Vagina (tissue), 2 donors: ENCODE data around the gene CTSD.

ENCODE experiments used
- POLR2A ChIP-seq, 2 donors: fragments of 450-650 bp; IDR thresholded peaks; one replicate each; pipeline ENCODE4 v1.6.1; 2017; ENCODE audit warnings: antibody characterized with exemption in 2 of 2, mild to moderate bottlenecking in 2 of 2, moderate library complexity in 2 of 2
- POLR2AphosphoS5 ChIP-seq, 2 donors: sonication (generic); formaldehyde crosslinking; IDR thresholded peaks; one replicate each; pipeline ENCODE4 v1.9.0; 2017; ENCODE audit warnings: antibody characterized with exemption in 2 of 2, mild to moderate bottlenecking in 2 of 2, low read depth in 1 of 2; ENCODE audit not compliant: insufficient read depth in 1 of 2
- TF ChIP-seq, protein P1 (sequence below), 3 experiments: fragments of 450-650 bp in 2 of 3; fragments of 200-600 bp in 1 of 3; sonication (generic) in 1 of 3; IDR thresholded peaks; one replicate each; pipeline ENCODE4 v1.5.1; 2017 to 2019; ENCODE audit warnings: antibody characterized with exemption in 3 of 3, mild to moderate bottlenecking in 2 of 3, moderate library complexity in 2 of 3

DNA sequence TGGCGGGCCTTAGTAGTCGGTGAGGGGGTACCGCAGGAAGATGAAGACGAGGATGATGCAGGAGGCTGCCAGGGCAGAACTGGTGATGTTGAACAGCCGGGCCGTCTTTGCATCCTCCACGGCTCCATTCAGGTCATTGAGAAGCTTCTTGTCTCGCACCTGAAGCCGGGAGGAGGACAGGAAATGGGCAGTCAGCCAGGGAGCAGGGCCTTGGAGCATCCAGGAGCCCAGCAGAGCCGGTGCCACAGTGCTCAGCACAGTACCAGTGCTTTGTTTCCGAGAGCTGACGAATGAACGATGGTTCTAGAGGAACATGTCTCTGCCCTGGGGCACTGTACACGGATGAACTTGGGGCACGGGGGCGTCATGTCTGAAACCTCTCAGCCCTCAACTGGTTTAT lies 28.5 kb downstream of the CTSD start:
- TF ChIP-seq, protein P1, sequence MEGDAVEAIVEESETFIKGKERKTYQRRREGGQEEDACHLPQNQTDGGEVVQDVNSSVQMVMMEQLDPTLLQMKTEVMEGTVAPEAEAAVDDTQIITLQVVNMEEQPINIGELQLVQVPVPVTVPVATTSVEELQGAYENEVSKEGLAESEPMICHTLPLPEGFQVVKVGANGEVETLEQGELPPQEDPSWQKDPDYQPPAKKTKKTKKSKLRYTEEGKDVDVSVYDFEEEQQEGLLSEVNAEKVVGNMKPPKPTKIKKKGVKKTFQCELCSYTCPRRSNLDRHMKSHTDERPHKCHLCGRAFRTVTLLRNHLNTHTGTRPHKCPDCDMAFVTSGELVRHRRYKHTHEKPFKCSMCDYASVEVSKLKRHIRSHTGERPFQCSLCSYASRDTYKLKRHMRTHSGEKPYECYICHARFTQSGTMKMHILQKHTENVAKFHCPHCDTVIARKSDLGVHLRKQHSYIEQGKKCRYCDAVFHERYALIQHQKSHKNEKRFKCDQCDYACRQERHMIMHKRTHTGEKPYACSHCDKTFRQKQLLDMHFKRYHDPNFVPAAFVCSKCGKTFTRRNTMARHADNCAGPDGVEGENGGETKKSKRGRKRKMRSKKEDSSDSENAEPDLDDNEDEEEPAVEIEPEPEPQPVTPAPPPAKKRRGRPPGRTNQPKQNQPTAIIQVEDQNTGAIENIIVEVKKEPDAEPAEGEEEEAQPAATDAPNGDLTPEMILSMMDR (IDR thresholded peaks at IDR 0.05), result no peak
- no peak for TF ChIP-seq POLR2A (IDR thresholded peaks at IDR 0.05)
- TF ChIP-seq POLR2AphosphoS5 (IDR thresholded peaks at IDR 0.05; ENCODE audit: insufficient read depth in 1 of 2, low read depth in 1 of 2), result no peak
